GM23338 (cell line): ENCODE data around the gene EDIL3. TPM values are rescaled to one million over a fixed set of nuclear protein-coding genes. Genes with fewer than 3 reads are reported as not detected.

ENCODE experiments used
- ATAC-seq: fragments of 200-7000 bp; cut with Tn5 transposase; 3 replicates; pipeline ENCODE4 v1.9.1; 2020
- DNase-seq: peaks from one replicate; pipeline ENCODE4 v3.0.0-alpha.2; 2015; ENCODE audit warnings: low spot score
- H2AFZ ChIP-seq: fragments of 200-600 bp; sonication (generic); 2 replicates; pipeline ENCODE4 v1.8.0; 2016; ENCODE audit warnings: antibody characterized with exemption, mild to moderate bottlenecking, moderate library complexity
- H3F3A ChIP-seq: fragments of 200-600 bp; sonication (generic); replicated peaks from 2 replicates; pipeline ENCODE4 v1.8.0; 2017; ENCODE audit warnings: antibody characterized with exemption, mixed run types, low read depth
- H3K27ac ChIP-seq: fragments of 200-600 bp; sonication (generic); 2 replicates; pipeline ENCODE4 v1.6.1; 2016; ENCODE audit warnings: low read depth
- H3K27me3 ChIP-seq: fragments of 200-600 bp; sonication (generic); 2 replicates; pipeline ENCODE4 v1.8.0; 2016; ENCODE audit warnings: mild to moderate bottlenecking, mixed run types, moderate library complexity; ENCODE audit not compliant: insufficient read depth
- H3K36me3 ChIP-seq: fragments of 200-600 bp; sonication (generic); 2 replicates; pipeline ENCODE4 v1.8.0; 2016; ENCODE audit warnings: mild to moderate bottlenecking; ENCODE audit not compliant: insufficient read depth
- H3K4me1 ChIP-seq: fragments of 200-600 bp; sonication (generic); 2 replicates; pipeline ENCODE4 v1.8.0; 2016; ENCODE audit warnings: mild to moderate bottlenecking, moderate library complexity; ENCODE audit not compliant: insufficient read depth
- H3K4me2 ChIP-seq: fragments of 200-600 bp; sonication (generic); 2 replicates; pipeline ENCODE4 v1.7.1; 2017; ENCODE audit warnings: mixed run types
- H3K4me3 ChIP-seq: fragments of 200-600 bp; sonication (generic); 2 replicates; pipeline ENCODE4 v1.6.1; 2016; ENCODE audit warnings: mixed run types
- H3K79me2 ChIP-seq: fragments of 200-600 bp; sonication (generic); replicated peaks from 2 replicates; pipeline ENCODE4 v1.8.0; 2017; ENCODE audit warnings: mild to moderate bottlenecking; ENCODE audit not compliant: insufficient read depth
- H3K9me2 ChIP-seq: fragments of 200-600 bp; sonication (generic); 2 replicates; pipeline ENCODE4 v1.8.0; 2017; ENCODE audit not compliant: insufficient read depth
- H4K20me1 ChIP-seq: fragments of 200-600 bp; sonication (generic); replicated peaks from 2 replicates; pipeline ENCODE4 v1.8.0; 2017; ENCODE audit warnings: mild to moderate bottlenecking; ENCODE audit not compliant: insufficient read depth
- H3K27ac Mint-ChIP-seq: 2 replicates; pipeline ENCODE4 v1.8.0; 2020; ENCODE audit warnings: inconsistent platforms, mild to moderate bottlenecking, moderate library complexity, mixed read lengths
- H3K27me3 Mint-ChIP-seq: 3 replicates; pipeline ENCODE4 v1.8.0; 2022; ENCODE audit warnings: low read depth, mild to moderate bottlenecking, moderate library complexity, mixed read lengths, inconsistent platforms; ENCODE audit not compliant: insufficient read depth, poor library complexity
- H3K36me3 Mint-ChIP-seq: 3 replicates; pipeline ENCODE4 v1.8.0; 2021; ENCODE audit warnings: low read depth, mild to moderate bottlenecking, inconsistent platforms, moderate library complexity, mixed read lengths
- H3K4me1 Mint-ChIP-seq: 3 replicates; pipeline ENCODE4 v1.8.0; 2020; ENCODE audit warnings: mild to moderate bottlenecking, inconsistent platforms, mixed read lengths
- H3K4me3 Mint-ChIP-seq: 3 replicates; pipeline ENCODE4 v1.8.0; 2021; ENCODE audit warnings: moderate library complexity, mild to moderate bottlenecking, inconsistent platforms, mixed read lengths
- H3K9me3 Mint-ChIP-seq: 3 replicates; pipeline ENCODE4 v1.8.0; 2020; ENCODE audit warnings: moderate library complexity, mild to moderate bottlenecking, inconsistent platforms, mixed read lengths
- CREB1 ChIP-seq: fragments of 250-450 bp; sonication (Bioruptor Pico); IDR thresholded peaks from 2 replicates; pipeline ENCODE4 v1.5.0; 2020; ENCODE audit warnings: low read depth, mild to moderate bottlenecking, moderate library complexity
- EZH2phosphoT487 ChIP-seq: fragments of 200-600 bp; sonication (generic); IDR thresholded peaks from one replicate; pipeline ENCODE4 v1.8.1; 2018; ENCODE audit warnings: antibody characterized with exemption; ENCODE audit not compliant: unreplicated experiment
- NANOG ChIP-seq: IDR thresholded peaks from 2 replicates; pipeline ENCODE4 v1.6.1; 2016; ENCODE audit warnings: antibody characterized with exemption, borderline replicate concordance
- REST ChIP-seq: IDR thresholded peaks from one replicate; pipeline ENCODE4 v1.6.1; 2018; ENCODE audit warnings: antibody characterized with exemption; ENCODE audit not compliant: unreplicated experiment
- ZNF462 ChIP-seq: fragments of 250-450 bp; sonication (Bioruptor Pico); IDR thresholded peaks from 2 replicates; pipeline ENCODE4 v1.5.0; 2020; ENCODE audit warnings: mild to moderate bottlenecking, moderate library complexity
- polyA plus RNA-seq: library from polyadenylated mRNA; unstranded; fragments of >200 nt; fragmentation: Nextera tagmentation; extraction: Ambion mirVana; gene quantifications from 2 replicates; pipeline ENCODE4 v1.2.1, GENCODE V29; 2016
- total RNA-seq: library from RNA; depleted of rRNA; stranded (reverse); fragments of >200 nt; shearing (Covaris generic); gene quantifications from 2 replicates; pipeline ENCODE4 v1.2.3, GENCODE V29; 2014

Gene EDIL3
- total and polyA plus RNA-seq, 2 experiments from 2014 or later = 43.3 to 61.9 TPM

GRCh38 chr5:83964271-83964670 is 420.4 kb downstream of the EDIL3 start (continued):
- TF ChIP-seq ZNF462 (CRISPR knock-in tag) = no peak
- no peak for TF ChIP-seq CREB1 (CRISPR knock-in tag)
- TF ChIP-seq NANOG = no peak
- TF ChIP-seq EZH2phosphoT487 = no peak

GRCh38 chr5:83957188-83957587 is 427.5 kb downstream of the EDIL3 start:
- ATAC-seq (peak; percentile 31; the same call in 1 of the 3 replicates), DNase-seq (peak; percentile 17)
- Histone ChIP-seq H3K9me2 (no peaks in the 10 kb centered on the region), H3K4me3 (no peak overlapping the region), H3K36me3 (no peaks in the 10 kb centered on the region), H3F3A (no peaks in the 10 kb centered on the region), H3K79me2 (no peaks in the 10 kb centered on the region), H3K27me3 (no peaks in the 10 kb centered on the region), H3K4me2 (no peak overlapping the region), H2AFZ (no peak overlapping the region), H4K20me1 (no peaks in the 10 kb centered on the region), H3K4me1 (0 out of 2 replicates have a peak, but pooled peaks cover 8% of the 10 kb centered on the region), H3K27ac (no peak overlapping the region; the same call in 1 of the 2 replicates)
- no peak overlapping the region for H3K27ac Mint-ChIP-seq
- TF ChIP-seq REST = no peak
- no peaks in the 10 kb centered on the region for H3K36me3 Mint-ChIP-seq
- H3K4me1 Mint-ChIP-seq = peaks cover 12% of the 10 kb centered on the region
- H3K27me3 Mint-ChIP-seq = no peaks in the 10 kb centered on the region
- no peak overlapping the region for H3K4me3 Mint-ChIP-seq
- no peaks in the 10 kb centered on the region for H3K9me3 Mint-ChIP-seq
